M059J (cell line): ENCODE results near the gene NRG3. TPM values are rescaled to one million over a fixed set of nuclear protein-coding genes. Genes with fewer than 3 reads are reported as not detected.

Experiments
- DNase-seq: peaks from one replicate; pipeline ENCODE4 v3.0.0-alpha.2; 2012; ENCODE audit warnings: low read depth
- total RNA-seq: library from RNA; depleted of rRNA; stranded (reverse); fragments of >200 nt; shearing (Covaris generic); gene quantifications from 2 replicates; pipeline ENCODE4 v1.2.3, GENCODE V29; 2014; rRNA removed

The NRG3 gene
- total RNA-seq = not detected in 2 replicates

GRCh38 chr10:81874875-81875466 lies at the start of gene NRG3:
Gene NRG3 (plus strand): TSS chr10:81875194.
- no peak for DNase-seq

GRCh38 chr10:81828251-81828650 lies 46.7 kb upstream of the NRG3 start:
- DNase-seq = no peak

GRCh38 chr10:81831060-81831459 lies 43.9 kb upstream of the NRG3 start:
- DNase-seq = no peak

- no peak for DNase-seq
Observed at GRCh38 chr10:81838950-81839349, 36.0 kb upstream of the NRG3 start.

GRCh38 chr10:81843042-81843441 lies 32.0 kb upstream of the NRG3 start:
- no peak for DNase-seq

GRCh38 chr10:81847675-81848074 lies 27.3 kb upstream of the NRG3 start:
- DNase-seq = no peak

- no peak for DNase-seq
Observed at GRCh38 chr10:81848514-81848913, 26.5 kb upstream of the NRG3 start.

- no peak for DNase-seq
Observed at GRCh38 chr10:81848931-81849330, 26.1 kb upstream of the NRG3 start.

GRCh38 chr10:81862596-81862995 lies 12.4 kb upstream of the NRG3 start:
- no peak for DNase-seq

GRCh38 chr10:81863771-81864170 lies 11.2 kb upstream of the NRG3 start:
- no peak for DNase-seq

GRCh38 chr10:81865581-81865980 lies 9.4 kb upstream of the NRG3 start:
- no peak for DNase-seq

GRCh38 chr10:81866753-81867152 lies 8.2 kb upstream of the NRG3 start:
- no peak for DNase-seq

- DNase-seq = no peak
Observed at GRCh38 chr10:81870472-81870871, 4.5 kb upstream of the NRG3 start.

GRCh38 chr10:81871558-81871957 lies 3.4 kb upstream of the NRG3 start:
- no peak for DNase-seq

- DNase-seq = no peak
Observed at GRCh38 chr10:81872206-81872862, 2.7 kb upstream of the NRG3 start.

GRCh38 chr10:81873231-81873931 lies 1.6 kb upstream of the NRG3 start:
- DNase-seq = no peak

GRCh38 chr10:81873932-81874816 lies 820 bp upstream of the NRG3 start:
- no peak for DNase-seq

- no peak for DNase-seq
Observed at GRCh38 chr10:81875467-81876252, 666 bp downstream of the NRG3 start.

GRCh38 chr10:81876253-81877077 lies 1.5 kb downstream of the NRG3 start:
- DNase-seq = no peak

GRCh38 chr10:81877596-81877995 lies 2.6 kb downstream of the NRG3 start:
- no peak for DNase-seq
